ENCODE measurements around the gene KIF12. TPM values are rescaled to one million over a fixed set of nuclear protein-coding genes. Genes with fewer than 3 reads are reported as not detected.
"Not testable (repeated sequence)": the region's sequence is repeated elsewhere in the genome, so short reads cannot be mapped to it uniquely, and the experiment has no call there.

Gene KIF12
- total RNA-seq, 2 donors from 2014 or later: not detected

GRCh38 chr9:114048533-114049415 lies 50.3 kb downstream of the KIF12 start:
- Mint-ChIP-seq H3K9me3 (peaks cover 3% of the 10 kb centered on the region), H3K4me1 (no peaks in the 10 kb centered on the region), H3K27ac (no peak overlapping the region), H3K4me3 (no peak overlapping the region), H3K27me3 (peaks cover 9% of the 10 kb centered on the region), H3K36me3 (ENCODE audit: low read depth) (no peaks in the 10 kb centered on the region)
- ATAC-seq (replicated peaks): no peak

GRCh38 chr9:114047717-114048116 lies 51.4 kb downstream of the KIF12 start:
- H3K9me3 Mint-ChIP-seq: peaks cover 4% of the 10 kb centered on the region
- peaks cover 11% of the 10 kb centered on the region for H3K27me3 Mint-ChIP-seq
- H3K36me3 Mint-ChIP-seq (ENCODE audit: low read depth): no peaks in the 10 kb centered on the region
- no peaks in the 10 kb centered on the region for H3K4me1 Mint-ChIP-seq
- no peak for ATAC-seq (replicated peaks)
- no peak overlapping the region for H3K27ac Mint-ChIP-seq
- H3K4me3 Mint-ChIP-seq: no peak overlapping the region

- H3K4me3 Mint-ChIP-seq: no peak overlapping the region
- no peaks in the 10 kb centered on the region for H3K4me1 Mint-ChIP-seq
- no peaks in the 10 kb centered on the region for H3K36me3 Mint-ChIP-seq (ENCODE audit: low read depth)
- H3K27me3 Mint-ChIP-seq: peaks cover 11% of the 10 kb centered on the region
- peaks cover 4% of the 10 kb centered on the region for H3K9me3 Mint-ChIP-seq
- no peak overlapping the region for H3K27ac Mint-ChIP-seq
- no peak for ATAC-seq (replicated peaks)
Observed at GRCh38 chr9:114046875-114047274, 52.2 kb downstream of the KIF12 start.

GRCh38 chr9:114046237-114046755 lies 52.8 kb downstream of the KIF12 start:
- Mint-ChIP-seq H3K4me1 (no peaks in the 10 kb centered on the region), H3K27ac (no peak overlapping the region), H3K36me3 (ENCODE audit: low read depth) (no peaks in the 10 kb centered on the region), H3K9me3 (peaks cover 4% of the 10 kb centered on the region), H3K4me3 (no peak overlapping the region), H3K27me3 (peaks cover 11% of the 10 kb centered on the region)
- ATAC-seq (replicated peaks): no peak

- not testable (repeated sequence) for ATAC-seq (replicated peaks); H3K4me1 Mint-ChIP-seq; H3K36me3 Mint-ChIP-seq (ENCODE audit: low read depth); H3K4me3 Mint-ChIP-seq; H3K27ac Mint-ChIP-seq; H3K9me3 Mint-ChIP-seq
- H3K27me3 Mint-ChIP-seq: peaks cover 11% of the 10 kb centered on the region
Observed at GRCh38 chr9:114043660-114044059, 55.4 kb downstream of the KIF12 start.

Other genes with a start within 250 kb of the KIF12 start
- gene ZNF618, start 223.0 kb downstream of the KIF12 start, total RNA-seq: under 1 TPM in 1 of 2 donors, not detected in 1; 0.04 TPM
- gene AMBP, start 21.0 kb downstream of the KIF12 start, total RNA-seq: not detected
- 10 to 100 TPM in 1 of 2 donors, 1 to 10 TPM in 1; 7.8 to 12.0 TPM for gene COL27A1, start 56.2 kb upstream of the KIF12 start, total RNA-seq
- not detected for gene ORM1, start 223.8 kb upstream of the KIF12 start, total RNA-seq
- gene ORM2, start 230.6 kb upstream of the KIF12 start, total RNA-seq: not detected